ENCODE results near the gene UGGT1.

UGGT1 gene

GRCh38 chr2:128237081-128237534 is 146.1 kb downstream of the UGGT1 start:
- Mint-ChIP-seq H3K4me1 (peaks cover 5% of the 10 kb centered on the region), H3K27me3 (peaks cover 13% of the 10 kb centered on the region), H3K9me3 (no peaks in the 10 kb centered on the region), H3K36me3 (ENCODE audit: insufficient read depth) (peaks cover 2% of the 10 kb centered on the region), H3K27ac (ENCODE audit: low read depth) (no peak overlapping the region), H3K4me3 (no peak overlapping the region)
- no peak for DNase-seq (ENCODE audit: low spot score in 2 of 2)
- ATAC-seq (replicated peaks; ENCODE audit: extremely low read depth, poor library complexity, severe bottlenecking) = no peak

- no peaks in the 10 kb centered on the region for H3K36me3 Mint-ChIP-seq (ENCODE audit: insufficient read depth)
- H3K27ac Mint-ChIP-seq (ENCODE audit: low read depth) = no peak overlapping the region
- H3K9me3 Mint-ChIP-seq = no peaks in the 10 kb centered on the region
Measured at GRCh38 chr2:128237911-128238697, 147.1 kb downstream of the UGGT1 start.

GRCh38 chr2:128241896-128242295 is 150.9 kb downstream of the UGGT1 start:
- no peaks in the 10 kb centered on the region for H3K9me3 Mint-ChIP-seq
- H3K4me3 Mint-ChIP-seq = no peak overlapping the region
- no peak for ATAC-seq (replicated peaks; ENCODE audit: extremely low read depth, poor library complexity, severe bottlenecking)
- no peaks in the 10 kb centered on the region for H3K36me3 Mint-ChIP-seq (ENCODE audit: insufficient read depth)
- no peak for DNase-seq (ENCODE audit: low spot score in 2 of 2)
- H3K4me1 Mint-ChIP-seq = peaks cover 9% of the 10 kb centered on the region
- H3K27ac Mint-ChIP-seq (ENCODE audit: low read depth) = no peak overlapping the region
- H3K27me3 Mint-ChIP-seq = peaks cover 13% of the 10 kb centered on the region

More at GRCh38 chr2:128237911-128238697, 147.1 kb downstream of the UGGT1 start:
- DNase-seq (ENCODE audit: low spot score in 2 of 2) (no peak), ATAC-seq (replicated peaks; ENCODE audit: extremely low read depth, poor library complexity, severe bottlenecking) (no peak)
- Mint-ChIP-seq H3K27me3 (peaks cover 13% of the 10 kb centered on the region), H3K4me3 (no peak overlapping the region), H3K4me1 (peaks cover 5% of the 10 kb centered on the region)

All from central memory CD8-positive, alpha-beta T cell (primary cell).